Lung (tissue), 16 donors: Measurements from ENCODE around the gene SLC30A9. TPM values are rescaled to one million over a fixed set of nuclear protein-coding genes. Genes with fewer than 3 reads are reported as not detected.

Experiments used
- ATAC-seq: fragments of 200-7000 bp; cut with Tn5 transposase; one replicate; pipeline ENCODE4 v1.9.1; 2020; ENCODE audit warnings: moderate number of reproducible peaks; ENCODE audit not compliant: insufficient read depth, low FRiP score
- DNase-seq, 3 donors: peaks; one replicate each; pipeline ENCODE4 v3.0.0-alpha.2; 2013 to 2017
- H3K27ac ChIP-seq, 2 donors: one replicate each; pipeline ENCODE4 v1.5.1; 2013; ENCODE audit warnings: mild to moderate bottlenecking in 2 of 2, moderate library complexity in 2 of 2, control low read depth in 1 of 2, inconsistent platforms in 1 of 2, low read depth in 1 of 2, low read length in 1 of 2
- H3K27me3 ChIP-seq, 3 donors: one replicate each; pipeline ENCODE4 v1.5.1; 2013; ENCODE audit warnings: low read length in 2 of 3; ENCODE audit not compliant: control insufficient read depth in 3 of 3, insufficient read depth in 3 of 3
- H3K36me3 ChIP-seq, 4 donors: one replicate each; pipeline ENCODE4 v1.5.1; 2013; ENCODE audit warnings: low read length in 4 of 4, mild to moderate bottlenecking in 1 of 4, moderate library complexity in 1 of 4; ENCODE audit not compliant: control insufficient read depth in 4 of 4, insufficient read depth in 4 of 4
- H3K4me1 ChIP-seq, 5 donors: one replicate each; pipeline ENCODE4 v1.5.1; 2013; ENCODE audit warnings: low read length in 5 of 5, mild to moderate bottlenecking in 2 of 5, moderate library complexity in 1 of 5; ENCODE audit not compliant: control insufficient read depth in 5 of 5, insufficient read depth in 5 of 5
- H3K4me3 ChIP-seq: one replicate; pipeline ENCODE4 v1.5.1; 2013; ENCODE audit warnings: mild to moderate bottlenecking, control low read depth, moderate library complexity
- H3K9ac ChIP-seq, 2 donors: one replicate each; pipeline ENCODE4 v1.5.1; 2013; ENCODE audit warnings: low read length in 2 of 2, control low read depth in 1 of 2; ENCODE audit not compliant: insufficient read depth in 1 of 2
- H3K9me3 ChIP-seq, 4 donors: one replicate each; pipeline ENCODE4 v1.5.1; 2013; ENCODE audit warnings: low read length in 3 of 4, mild to moderate bottlenecking in 1 of 4, moderate library complexity in 1 of 4; ENCODE audit not compliant: control insufficient read depth in 4 of 4, insufficient read depth in 3 of 4
- CTCF ChIP-seq: IDR thresholded peaks from 2 replicates; pipeline ENCODE4 v1.5.1; 2012; ENCODE audit warnings: mild to moderate bottlenecking; ENCODE audit errors: control extremely low read depth, extremely low read depth
- WGBS, 2 donors: extraction: QIAGEN DNeasy Blood & Tissue Kit; methylation state at CpG; one replicate each; pipeline ENCODE4 v1.1.7; 2013; 5-methylcytosine and 5-hydroxymethylcytosine counted together
- long read RNA-seq, 5 donors: transcript quantifications; one replicate each; lab custom pipeline, GENCODE V29; 2026
- polyA plus RNA-seq, 2 donors: library from polyadenylated mRNA; stranded (reverse); fragments of 200-250 nt; gene quantifications; one replicate each; pipeline ENCODE4 v1.2.1, GENCODE V29; 2013
- total RNA-seq, 2 donors: library from RNA; depleted of rRNA in 1 of 2; stranded (reverse); fragments of >200 nt in 1 of 2; gene quantifications; one replicate each; pipeline ENCODE4 v1.2.1, GENCODE V29; 2014 to 2021
- donor health status: control.
- donor health status: control.
- donor health status: Bipolar disorder and iron deficiency.
- donor health status: healthy.
- donor health status: DM: yes; HTN: yes; CAD: no.

Gene SLC30A9
- total RNA-seq = 10 to 100 TPM; 49.1 to 68.5 TPM
- polyA plus RNA-seq = 10 to 100 TPM; 12.3 to 21.0 TPM
- long read RNA-seq, donor 1, full-length matches to known transcripts = 8 of 44 reads
- long read RNA-seq, donor 1, partial matches to known transcripts = 36 of 44 reads
- long read RNA-seq, donor 1, other reads (novel, unspliced or antisense) = 0 of 44 reads
- long read RNA-seq, donor 2, full-length matches to known transcripts = 3 of 24 reads
- long read RNA-seq, donor 2, partial matches to known transcripts = 21 of 24 reads
- long read RNA-seq, donor 2, other reads (novel, unspliced or antisense) = 0 of 24 reads
- long read RNA-seq, donor 3, full-length matches to known transcripts = 5 of 5 reads
- long read RNA-seq, donor 3, partial matches to known transcripts = 0 of 5 reads
- long read RNA-seq, donor 3, other reads (novel, unspliced or antisense) = 0 of 5 reads
- long read RNA-seq, donor 4, full-length matches to known transcripts = 1 of 1 reads
- long read RNA-seq, donor 4, partial matches to known transcripts = 0 of 1 reads
- long read RNA-seq, donor 4, other reads (novel, unspliced or antisense) = 0 of 1 reads
- long read RNA-seq, donor 5, full-length matches to known transcripts = 15 of 15 reads
- long read RNA-seq, donor 5, partial matches to known transcripts = 0 of 15 reads
- long read RNA-seq, donor 5, other reads (novel, unspliced or antisense) = 0 of 15 reads

- ATAC-seq (peak; percentile 95), DNase-seq (peak; percentile 96 to 98 (median 98))
- WGBS, 2 donors = 0 to 1% methylated on average over 61 to 64 of the region's 64 CpGs
- no peak for TF ChIP-seq CTCF
- no peaks in the 10 kb centered on the region for H3K36me3 ChIP-seq
- H3K4me3 ChIP-seq = peak within 1 kb of the TSS; percentile 81
- H3K27me3 ChIP-seq = no peaks in the 10 kb centered on the region
- H3K4me1 ChIP-seq = peaks cover 4 to 24% (median 9%) of the 10 kb centered on the region in 5 donors
- peak within 1 kb of the TSS; percentile 79 to 82 for H3K27ac ChIP-seq
- H3K9me3 ChIP-seq = no peaks in the 10 kb centered on the region
- peak within 1 kb of the TSS; percentile 88 to 92 for H3K9ac ChIP-seq
Measured at GRCh38 chr4:41990365-41991111, at the start of gene SLC30A9. Gene SLC30A9, plus strand, starts transcription at chr4:41990530. Its CDS starts 122 bp downstream, at chr4:41990652.

GRCh38 chr4:41940834-41941233 lies 49.5 kb upstream of the SLC30A9 start:
- DNase-seq = no peak

GRCh38 chr4:41943506-41943905 lies 46.8 kb upstream of the SLC30A9 start:
- 90 to 95% methylated on average over 2 of the region's 2 CpGs for WGBS, 2 donors
- H3K9ac ChIP-seq = no peak overlapping the region
- peaks cover 0 to 4% (median 0%) of the 10 kb centered on the region in 5 donors for H3K4me1 ChIP-seq
- no peak overlapping the region for H3K4me3 ChIP-seq
- no peak for TF ChIP-seq CTCF
- peaks cover 0 to 22% (median 4%) of the 10 kb centered on the region in 4 donors for H3K36me3 ChIP-seq
- H3K9me3 ChIP-seq = no peaks in the 10 kb centered on the region
- no peak overlapping the region for H3K27ac ChIP-seq
- ATAC-seq (no peak), DNase-seq (peak in 2 of 3 donors; percentile 52 to 64)
- no peaks in the 10 kb centered on the region for H3K27me3 ChIP-seq

More at GRCh38 chr4:41940834-41941233, 49.5 kb upstream of the SLC30A9 start:
- Histone ChIP-seq H3K9me3 (no peaks in the 10 kb centered on the region), H3K4me3 (no peak overlapping the region), H3K27ac (no peak overlapping the region), H3K9ac (no peak overlapping the region), H3K36me3 (peaks cover 3 to 26% (median 4%) of the 10 kb centered on the region in 4 donors), H3K4me1 (peaks cover 5 to 11% (median 7%) of the 10 kb centered on the region in 5 donors), H3K27me3 (no peaks in the 10 kb centered on the region)
- TF ChIP-seq CTCF = no peak
- no peak for ATAC-seq
